C4-2B (cell line): ENCODE results near the gene FBLL1.

Experiments
- ZFX ChIP-seq: fragments of 450-650 bp; IDR thresholded peaks from 2 replicates; pipeline ENCODE4 v1.6.1; 2017
- TF ChIP-seq, protein P1 (sequence below): fragments of 450-650 bp; conservative IDR thresholded peaks from 2 replicates; pipeline ENCODE4 v1.5.1; 2017; ENCODE audit warnings: mild to moderate bottlenecking

DNA sequence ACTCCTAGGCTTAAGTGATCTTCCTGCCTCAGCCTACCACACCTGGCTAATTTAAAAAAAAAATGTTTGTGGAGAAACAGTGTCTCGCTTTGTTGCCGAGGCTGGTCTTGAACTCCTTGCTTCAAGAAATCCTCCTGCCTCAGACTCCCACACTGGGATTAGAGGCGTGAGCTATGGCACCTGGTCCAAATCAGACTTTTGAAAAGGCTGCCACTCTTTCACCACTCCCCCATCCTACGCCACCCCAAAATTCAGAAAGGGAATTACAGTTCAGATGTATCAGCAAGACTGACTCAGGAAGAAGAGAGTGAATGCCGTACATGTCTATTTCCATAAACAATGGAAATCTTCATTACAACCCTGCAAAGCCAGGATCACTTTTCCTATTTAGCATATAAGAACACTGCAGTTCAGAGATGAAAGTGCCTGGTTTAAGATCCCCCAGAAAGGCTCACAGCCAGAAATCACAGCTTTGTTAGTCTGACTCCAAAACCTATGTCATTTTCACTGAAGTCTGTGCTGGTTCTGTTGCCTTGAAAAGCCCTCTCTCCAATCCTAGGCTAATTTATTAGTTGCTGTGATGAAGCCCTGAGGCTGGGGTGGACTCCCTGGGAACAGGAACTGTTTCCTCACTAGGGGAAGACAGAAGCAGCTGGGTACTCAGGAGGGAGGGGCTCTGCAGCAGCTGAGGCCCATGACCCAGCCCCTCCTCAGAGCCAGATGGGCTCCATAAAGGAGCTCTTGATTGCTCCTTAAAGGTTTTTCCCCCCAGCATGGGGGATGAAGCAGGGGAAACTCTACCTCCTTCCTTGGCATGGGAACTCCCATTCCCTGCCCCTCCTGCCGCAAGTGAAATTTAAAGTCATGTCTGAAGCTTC is 3.1 kb downstream of the FBLL1 start:
- TF ChIP-seq, protein P1, sequence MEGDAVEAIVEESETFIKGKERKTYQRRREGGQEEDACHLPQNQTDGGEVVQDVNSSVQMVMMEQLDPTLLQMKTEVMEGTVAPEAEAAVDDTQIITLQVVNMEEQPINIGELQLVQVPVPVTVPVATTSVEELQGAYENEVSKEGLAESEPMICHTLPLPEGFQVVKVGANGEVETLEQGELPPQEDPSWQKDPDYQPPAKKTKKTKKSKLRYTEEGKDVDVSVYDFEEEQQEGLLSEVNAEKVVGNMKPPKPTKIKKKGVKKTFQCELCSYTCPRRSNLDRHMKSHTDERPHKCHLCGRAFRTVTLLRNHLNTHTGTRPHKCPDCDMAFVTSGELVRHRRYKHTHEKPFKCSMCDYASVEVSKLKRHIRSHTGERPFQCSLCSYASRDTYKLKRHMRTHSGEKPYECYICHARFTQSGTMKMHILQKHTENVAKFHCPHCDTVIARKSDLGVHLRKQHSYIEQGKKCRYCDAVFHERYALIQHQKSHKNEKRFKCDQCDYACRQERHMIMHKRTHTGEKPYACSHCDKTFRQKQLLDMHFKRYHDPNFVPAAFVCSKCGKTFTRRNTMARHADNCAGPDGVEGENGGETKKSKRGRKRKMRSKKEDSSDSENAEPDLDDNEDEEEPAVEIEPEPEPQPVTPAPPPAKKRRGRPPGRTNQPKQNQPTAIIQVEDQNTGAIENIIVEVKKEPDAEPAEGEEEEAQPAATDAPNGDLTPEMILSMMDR = no peak
- no peak for TF ChIP-seq ZFX
